Prostate gland (tissue), 2 donors: ENCODE measurements around the gene TNFAIP8L2. TPM values are rescaled to one million over a fixed set of nuclear protein-coding genes. Genes with fewer than 3 reads are reported as not detected.

ENCODE experiments used
- DNase-seq: peaks from one replicate; pipeline ENCODE4 v3.0.0-alpha.2; 2019; ENCODE audit warnings: low spot score
- H3K27ac ChIP-seq, 2 donors: fragments of 200-600 bp; sonication (generic); 2 replicates each; pipeline ENCODE4 v1.5.1; 2017 to 2019
- H3K27me3 ChIP-seq: fragments of 200-600 bp; sonication (generic); replicated peaks from 2 replicates; pipeline ENCODE4 v1.5.1; 2019; ENCODE audit not compliant: insufficient read depth
- H3K36me3 ChIP-seq, 2 donors: fragments of 200-600 bp; sonication (generic); 1 replicate in 1 of 2; 2 replicates in 1 of 2; pipeline versions ENCODE4 v1.5.1 to v1.8.1; 2017 to 2019
- H3K4me1 ChIP-seq: fragments of 200-600 bp; sonication (generic); replicated peaks from 2 replicates; pipeline ENCODE4 v1.5.1; 2019
- H3K4me3 ChIP-seq, 2 donors: fragments of 200-600 bp; sonication (generic); 2 replicates each; pipeline ENCODE4 v1.5.1; 2017 to 2019
- H3K9me3 ChIP-seq: fragments of 200-600 bp; sonication (generic); 2 replicates; pipeline ENCODE4 v1.5.1; 2017
- POLR2A ChIP-seq: fragments of 450-650 bp; IDR thresholded peaks from one replicate; pipeline ENCODE4 v1.6.1; 2016; ENCODE audit warnings: antibody characterized with exemption, mild to moderate bottlenecking
- POLR2AphosphoS5 ChIP-seq: sonication (generic); formaldehyde crosslinking; IDR thresholded peaks from one replicate; pipeline ENCODE4 v1.6.1; 2017; ENCODE audit warnings: antibody characterized with exemption
- WGBS: methylation state at CpG from one replicate; pipeline ENCODE4 v1.1.5; 2018; 5-methylcytosine and 5-hydroxymethylcytosine counted together
- intact Hi-C: fragments of 100-400 bp; cut with DNase I; formaldehyde crosslinking; loops from one replicate; pipeline ENCODE4 v1.14.2; 2022
- total RNA-seq, 2 donors: library from RNA; depleted of rRNA; stranded (reverse); fragments of >200 nt; gene quantifications; one replicate each; pipeline ENCODE4 v1.1.0, GENCODE V29; 2016
- TF ChIP-seq, protein P1 (sequence below), 4 experiments: fragments of 200-600 bp in 2 of 4; fragments of 450-650 bp in 2 of 4; sonication (generic) in 2 of 4; IDR thresholded peaks; 1 replicate in 3 of 4; 2 replicates in 1 of 4; pipeline ENCODE4 v1.5.1; 2016 to 2019; ENCODE audit warnings: antibody characterized with exemption in 4 of 4, mild to moderate bottlenecking in 2 of 4, moderate library complexity in 2 of 4

TNFAIP8L2 gene
- total RNA-seq, 2 donors from 2014 or later, result 1.5 to 2.1 TPM

DNA sequence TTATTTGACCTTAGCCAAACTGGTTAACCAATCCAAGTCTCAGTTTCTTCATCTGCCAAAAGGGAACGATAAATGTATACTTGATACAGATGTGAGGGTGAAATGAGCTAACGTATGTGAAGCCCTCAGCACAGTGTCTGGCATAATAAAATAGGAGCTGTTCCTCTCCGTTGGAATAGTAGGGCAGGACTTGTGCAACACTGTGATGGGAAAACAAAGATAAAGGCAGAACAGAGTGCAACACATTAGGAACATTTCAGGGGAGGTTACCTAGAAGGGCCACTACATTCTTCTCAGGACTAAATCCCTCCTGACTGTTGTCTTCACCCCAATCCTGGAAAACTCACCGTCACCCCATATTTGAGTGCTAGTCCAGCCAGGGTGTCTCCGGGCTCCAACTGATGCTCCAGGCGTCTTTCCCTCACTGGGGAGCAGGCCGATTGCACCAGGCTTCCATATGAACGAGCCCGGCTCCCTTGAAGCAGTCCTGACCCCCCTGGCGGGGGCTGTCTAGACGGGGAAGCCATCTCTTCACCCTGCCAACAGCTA lies 8.4 kb downstream of the TNFAIP8L2 start:
- intact Hi-C loops, result no loop called here
- WGBS, result 8% methylated on average over 11 of the region's 11 CpGs
- Histone ChIP-seq H3K36me3 (peaks cover 0 to 8% of the 10 kb centered on the region in 2 donors), H3K4me1 (peaks cover 6% of the 10 kb centered on the region), H3K4me3 (peak overlapping the region; percentile 65 to 82), H3K27ac (peak overlapping the region; percentile 86 to 90), H3K9me3 (no peaks in the 10 kb centered on the region), H3K27me3 (no peaks in the 10 kb centered on the region)
- no peak for DNase-seq
- TF ChIP-seq POLR2AphosphoS5, result peak; percentile 17
- TF ChIP-seq POLR2A, result no peak

DNA sequence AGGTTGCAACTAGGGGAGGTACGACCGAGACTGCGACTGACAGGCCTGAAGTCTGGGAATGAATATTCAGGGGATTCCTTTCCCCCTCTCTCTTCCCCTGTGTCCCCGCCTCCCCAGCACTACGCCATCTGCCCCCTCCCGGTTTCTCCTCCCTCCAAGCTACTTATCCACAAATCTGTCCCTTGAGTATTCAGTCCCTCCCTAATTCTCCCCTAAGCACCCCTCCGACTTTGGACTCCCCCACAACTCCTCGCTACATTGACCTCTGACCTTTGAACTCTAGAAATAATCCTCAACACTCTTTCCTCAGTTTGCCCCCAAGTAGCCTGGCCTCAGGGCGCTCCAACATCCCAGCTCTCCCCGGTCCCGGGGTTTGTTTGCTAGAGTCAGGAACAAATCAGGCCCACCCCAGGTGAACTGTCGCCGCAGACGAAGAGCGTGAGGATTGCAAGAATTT lies 8.9 kb downstream of the TNFAIP8L2 start:
- no peaks in the 10 kb centered on the region for H3K27me3 ChIP-seq
- peaks cover 6% of the 10 kb centered on the region for H3K4me1 ChIP-seq
- peak overlapping the region; percentile 86 to 90 for H3K27ac ChIP-seq
- peaks cover 0 to 8% of the 10 kb centered on the region in 2 donors for H3K36me3 ChIP-seq
- H3K4me3 ChIP-seq, result peak overlapping the region; percentile 65 to 82
- no peaks in the 10 kb centered on the region for H3K9me3 ChIP-seq
- TF ChIP-seq POLR2AphosphoS5 (no peak), POLR2A (no peak)
- TF ChIP-seq, protein P1, sequence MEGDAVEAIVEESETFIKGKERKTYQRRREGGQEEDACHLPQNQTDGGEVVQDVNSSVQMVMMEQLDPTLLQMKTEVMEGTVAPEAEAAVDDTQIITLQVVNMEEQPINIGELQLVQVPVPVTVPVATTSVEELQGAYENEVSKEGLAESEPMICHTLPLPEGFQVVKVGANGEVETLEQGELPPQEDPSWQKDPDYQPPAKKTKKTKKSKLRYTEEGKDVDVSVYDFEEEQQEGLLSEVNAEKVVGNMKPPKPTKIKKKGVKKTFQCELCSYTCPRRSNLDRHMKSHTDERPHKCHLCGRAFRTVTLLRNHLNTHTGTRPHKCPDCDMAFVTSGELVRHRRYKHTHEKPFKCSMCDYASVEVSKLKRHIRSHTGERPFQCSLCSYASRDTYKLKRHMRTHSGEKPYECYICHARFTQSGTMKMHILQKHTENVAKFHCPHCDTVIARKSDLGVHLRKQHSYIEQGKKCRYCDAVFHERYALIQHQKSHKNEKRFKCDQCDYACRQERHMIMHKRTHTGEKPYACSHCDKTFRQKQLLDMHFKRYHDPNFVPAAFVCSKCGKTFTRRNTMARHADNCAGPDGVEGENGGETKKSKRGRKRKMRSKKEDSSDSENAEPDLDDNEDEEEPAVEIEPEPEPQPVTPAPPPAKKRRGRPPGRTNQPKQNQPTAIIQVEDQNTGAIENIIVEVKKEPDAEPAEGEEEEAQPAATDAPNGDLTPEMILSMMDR (IDR thresholded peaks at IDR 0.05), result no peak
- intact Hi-C loops, result no loop called here
- WGBS, result 8% methylated on average over 15 of the region's 15 CpGs
- peak; percentile 35 for DNase-seq

DNA sequence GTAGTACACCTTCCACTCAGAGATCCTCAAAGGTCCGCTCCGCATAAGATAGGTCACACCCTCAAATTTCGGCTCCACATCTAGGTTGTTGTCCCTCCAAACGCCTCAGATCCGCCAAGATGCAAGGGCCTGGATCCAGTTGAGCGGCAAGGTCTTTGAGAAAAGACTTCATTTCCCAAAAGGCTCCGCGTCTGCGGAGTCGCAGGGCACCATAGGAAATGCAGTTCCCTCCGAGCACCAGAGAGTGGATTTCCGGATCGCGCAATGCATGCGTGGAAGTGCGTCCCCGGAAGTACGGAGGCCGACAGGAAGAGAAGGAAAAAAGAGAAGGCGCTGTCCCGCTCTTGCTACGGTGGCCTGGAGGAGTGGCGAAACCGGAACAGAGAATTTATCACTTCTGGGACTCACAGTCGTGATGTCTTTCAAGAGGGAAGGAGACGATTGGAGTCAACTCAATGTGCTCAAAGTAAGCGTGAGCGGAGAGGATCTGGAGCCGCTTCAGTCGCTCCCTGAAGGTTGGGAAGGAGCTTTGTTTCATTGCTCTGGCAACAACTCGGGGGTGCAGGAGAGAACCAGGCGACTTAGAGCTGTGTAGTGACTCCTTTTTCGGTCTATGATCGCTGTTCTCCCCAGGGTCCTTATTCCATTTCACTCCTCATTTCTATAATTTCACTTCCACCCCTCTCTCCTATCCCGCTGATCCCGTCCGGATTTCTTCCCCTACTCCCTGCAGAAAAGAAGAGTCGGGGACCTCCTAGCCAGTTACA lies 9.5 kb downstream of the TNFAIP8L2 start, which contains the start of the genes LYSMD1 and SCNM1:
LYSMD1 (minus strand) TSS at position 165 of the 767 bp plus-strand sequence. CDS start 644 bp downstream, outside the sequence.
SCNM1 (plus strand) TSS at position 407 of the 767 bp plus-strand sequence; CDS start at position 416, 9 bp downstream.
- peaks cover 6% of the 10 kb centered on the region for H3K4me1 ChIP-seq
- WGBS, result 0% methylated on average over 38 of the region's 38 CpGs
- peak within 1 kb of the TSS; percentile 86 to 90 for H3K27ac ChIP-seq
- H3K27me3 ChIP-seq, result no peaks in the 10 kb centered on the region
- H3K36me3 ChIP-seq, result peaks cover 0 to 4% of the 10 kb centered on the region in 2 donors
- DNase-seq, result peak; percentile 98
- no peaks in the 10 kb centered on the region for H3K9me3 ChIP-seq
- intact Hi-C loops, result no loop called here
- H3K4me3 ChIP-seq, result peak within 1 kb of the TSS; percentile 65 to 82
- peak; percentile 100 for TF ChIP-seq POLR2AphosphoS5
- peak; percentile 33 for TF ChIP-seq POLR2A
- TF ChIP-seq, protein P1 (IDR thresholded peaks at IDR 0.05), result peak in 3 of 4 experiments; percentile 15 to 66 (median 53)

DNA sequence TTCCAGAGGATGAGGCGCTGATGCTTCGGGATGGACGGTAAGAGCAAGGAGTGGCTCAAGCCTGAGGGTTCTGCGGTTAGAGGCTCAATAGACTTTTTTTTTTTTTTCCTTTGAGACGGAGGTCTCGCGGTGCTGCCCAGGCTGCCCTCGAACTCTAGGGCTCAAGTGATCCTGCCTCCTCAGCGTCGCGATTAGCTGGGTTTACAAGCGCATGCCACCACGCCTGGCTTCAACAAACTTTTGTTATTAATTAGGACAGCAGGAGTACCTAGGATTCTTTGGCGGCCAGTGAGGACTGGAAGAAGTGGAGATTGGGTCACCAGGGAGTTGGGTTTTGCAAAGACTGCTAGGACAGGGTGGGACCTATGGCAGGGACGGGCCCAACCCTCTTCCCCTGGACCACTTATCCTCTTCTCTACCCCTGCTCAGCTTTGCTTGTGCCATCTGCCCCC lies 10.1 kb downstream of the TNFAIP8L2 start:
- peak overlapping the region; percentile 86 to 90 for H3K27ac ChIP-seq
- TF ChIP-seq, protein P1 (IDR thresholded peaks at IDR 0.05), result no peak
- TF ChIP-seq POLR2AphosphoS5 (no peak), POLR2A (no peak)
- no peaks in the 10 kb centered on the region for H3K9me3 ChIP-seq
- peak overlapping the region; percentile 65 to 82 for H3K4me3 ChIP-seq
- intact Hi-C loops, result no loop called here
- H3K4me1 ChIP-seq, result peaks cover 6% of the 10 kb centered on the region
- WGBS, result 2% methylated on average over 15 of the region's 15 CpGs
- H3K36me3 ChIP-seq, result no peaks in the 10 kb centered on the region
- no peaks in the 10 kb centered on the region for H3K27me3 ChIP-seq
- no peak for DNase-seq

DNA sequence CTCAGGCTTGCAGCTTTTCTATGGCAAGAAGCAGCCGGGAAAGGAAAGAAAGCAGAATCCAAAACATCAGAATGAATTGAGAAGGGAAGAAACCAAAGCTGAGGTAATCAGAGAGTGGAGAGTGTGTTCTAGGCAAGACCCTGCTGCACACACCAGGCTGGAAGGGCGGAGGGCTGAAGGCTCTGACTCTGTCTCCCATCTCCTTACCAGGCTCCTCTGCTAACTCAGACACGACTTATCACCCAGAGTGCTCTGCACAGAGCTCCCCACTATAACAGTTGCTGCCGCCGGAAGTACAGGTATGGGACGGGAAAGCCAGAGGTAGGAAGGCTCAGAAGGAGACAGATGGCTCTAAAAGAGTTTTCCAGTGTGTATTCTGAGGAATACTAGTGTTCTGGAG lies 10.7 kb downstream of the TNFAIP8L2 start:
- DNase-seq, result no peak
- WGBS, result 88% methylated on average over 6 of the region's 6 CpGs
- H3K4me3 ChIP-seq, result peak overlapping the region in 1 of 2 donors; percentile 65
- H3K27ac ChIP-seq, result no peak overlapping the region
- H3K9me3 ChIP-seq, result no peaks in the 10 kb centered on the region
- intact Hi-C loops, result no loop called here
- no peaks in the 10 kb centered on the region for H3K27me3 ChIP-seq
- no peaks in the 10 kb centered on the region for H3K36me3 ChIP-seq
- H3K4me1 ChIP-seq, result peaks cover 6% of the 10 kb centered on the region
- TF ChIP-seq POLR2AphosphoS5, result no peak
- TF ChIP-seq, protein P1 (IDR thresholded peaks at IDR 0.05), result no peak
- TF ChIP-seq POLR2A, result no peak
